CD14-positive monocyte (primary cell): Measurements from ENCODE around the gene HNF4A. TPM values are rescaled to one million over a fixed set of nuclear protein-coding genes. Genes with fewer than 3 reads are reported as not detected.
A peak's percentile ranks its signal among the peaks of the same experiment; 100 is the strongest.

ENCODE experiments used
- DNase-seq, 3 donors: peaks; one replicate each; pipeline ENCODE4 v3.0.0-alpha.2; 2011 to 2022
- H2AFZ ChIP-seq: 2 replicates; pipeline ENCODE4 v1.6.0; 2012; ENCODE audit warnings: mild to moderate bottlenecking, low read depth, low read length, inconsistent platforms; ENCODE audit not compliant: insufficient read depth, poor library complexity, severe bottlenecking
- H3K27ac ChIP-seq, 2 donors: 1 replicate in 1 of 2; 2 replicates in 1 of 2; pipeline ENCODE4 v1.5.1; 2012 to 2013; ENCODE audit warnings: low read length in 2 of 2, control low read depth in 1 of 2, inconsistent platforms in 1 of 2, low read depth in 1 of 2, mild to moderate bottlenecking in 1 of 2
- H3K27me3 ChIP-seq, 2 donors: one replicate each; pipeline versions ENCODE4 v1.6.0 to v1.6.1; 2011 to 2013; ENCODE audit warnings: low read length in 2 of 2; ENCODE audit not compliant: control insufficient read depth in 2 of 2, insufficient read depth in 2 of 2
- H3K36me3 ChIP-seq, 2 donors: replicated peaks in 1 of 2; 1 replicate in 1 of 2; 2 replicates in 1 of 2; pipeline versions ENCODE4 v1.5.1 to v1.6.1; 2012 to 2013; ENCODE audit warnings: low read length in 2 of 2, control low read depth in 1 of 2, inconsistent platforms in 1 of 2, mild to moderate bottlenecking in 1 of 2; ENCODE audit not compliant: insufficient read depth in 2 of 2, control insufficient read depth in 1 of 2
- H3K4me1 ChIP-seq, 2 donors: 1 replicate in 1 of 2; 2 replicates in 1 of 2; pipeline versions ENCODE4 v1.5.1 to v1.6.1; 2012 to 2013; ENCODE audit warnings: low read length in 2 of 2, control low read depth in 1 of 2, inconsistent platforms in 1 of 2, mild to moderate bottlenecking in 1 of 2, moderate library complexity in 1 of 2; ENCODE audit not compliant: insufficient read depth in 2 of 2, control insufficient read depth in 1 of 2
- H3K4me2 ChIP-seq: replicated peaks from 2 replicates; pipeline ENCODE3; 2012; ENCODE audit warnings: low read length, moderate library complexity, mild to moderate bottlenecking; ENCODE audit not compliant: poor library complexity, severe bottlenecking; ENCODE audit errors: extremely low read depth
- H3K4me3 ChIP-seq, 3 experiments: fragments of 200-600 bp in 1 of 3; sonication (generic) in 1 of 3; replicated peaks in 1 of 3; 1 replicate in 2 of 3; 2 replicates in 1 of 3; pipeline ENCODE4 v1.5.1; 2011 to 2013; ENCODE audit warnings: low read length in 3 of 3, mild to moderate bottlenecking in 3 of 3, control low read depth in 2 of 3, low read depth in 2 of 3, inconsistent platforms in 1 of 3, moderate library complexity in 1 of 3
- H3K79me2 ChIP-seq: 2 replicates; pipeline ENCODE4 v1.6.0; 2012; ENCODE audit warnings: mild to moderate bottlenecking, control low read depth, inconsistent platforms, low read length, moderate library complexity; ENCODE audit not compliant: insufficient read depth
- H3K9ac ChIP-seq: 2 replicates; pipeline ENCODE4 v1.6.0; 2017; ENCODE audit warnings: low read length, mild to moderate bottlenecking; ENCODE audit not compliant: insufficient read depth, poor library complexity, severe bottlenecking
- H3K9me3 ChIP-seq, 2 donors: replicated peaks in 1 of 2; 1 replicate in 1 of 2; 2 replicates in 1 of 2; pipeline versions ENCODE4 v1.5.1 to v1.6.1; 2012 to 2013; ENCODE audit warnings: low read length in 2 of 2, control low read depth in 1 of 2; ENCODE audit not compliant: control insufficient read depth in 1 of 2, insufficient read depth in 1 of 2
- H4K20me1 ChIP-seq: 2 replicates; pipeline ENCODE4 v1.6.0; 2012; ENCODE audit warnings: mild to moderate bottlenecking, low read length, control low read depth, moderate library complexity; ENCODE audit not compliant: insufficient read depth
- H3K27ac Mint-ChIP-seq, 7 donors: one replicate each; pipeline ENCODE4 v1.8.0; 2020; ENCODE audit warnings: mild to moderate bottlenecking in 7 of 7, mixed read lengths in 7 of 7, moderate library complexity in 6 of 7, inconsistent platforms in 2 of 7
- H3K27me3 Mint-ChIP-seq, 3 donors: one replicate each; pipeline ENCODE4 v1.8.0; 2021 to 2022; ENCODE audit warnings: low read depth in 3 of 3, mild to moderate bottlenecking in 3 of 3, mixed read lengths in 3 of 3, moderate library complexity in 3 of 3, inconsistent platforms in 1 of 3
- H3K36me3 Mint-ChIP-seq, 2 donors: one replicate each; pipeline ENCODE4 v1.8.0; 2020; ENCODE audit warnings: mixed read lengths in 2 of 2, inconsistent platforms in 1 of 2, mild to moderate bottlenecking in 1 of 2
- H3K4me1 Mint-ChIP-seq: one replicate; pipeline ENCODE4 v1.8.0; 2020; ENCODE audit warnings: mild to moderate bottlenecking, mixed read lengths
- H3K4me3 Mint-ChIP-seq, 2 donors: one replicate each; pipeline ENCODE4 v1.8.0; 2020; ENCODE audit warnings: mild to moderate bottlenecking in 2 of 2, mixed read lengths in 2 of 2, moderate library complexity in 1 of 2
- H3K9me3 Mint-ChIP-seq, 7 donors: one replicate each; pipeline ENCODE4 v1.8.0; 2020 to 2022; ENCODE audit warnings: mixed read lengths in 7 of 7, mild to moderate bottlenecking in 6 of 7, moderate library complexity in 6 of 7, inconsistent platforms in 2 of 7
- WGBS: methylation state at CpG from one replicate; pipeline ENCODE4 v1.1.5; 2013; ENCODE audit warnings: missing lambda C conversion rate; ENCODE audit not compliant: insufficient coverage; 5-methylcytosine and 5-hydroxymethylcytosine counted together
- intact Hi-C, 2 donors: fragments of 100-400 bp; cut with micrococcal nuclease; formaldehyde crosslinking; loops; one replicate each; pipeline versions ENCODE4 v1.15.0 to v1.15.1; 2023
- polyA plus RNA-seq, 3 donors: library from polyadenylated mRNA; depleted of rRNA in 1 of 3; unstranded in 2 of 3; stranded (reverse) in 1 of 3; fragments of 300-500 nt in 2 of 3; fragments of >200 nt in 1 of 3; fragmentation: Illumina TruSeq in 2 of 3; gene quantifications; 1 replicate in 2 of 3; 2 replicates in 1 of 3; pipeline ENCODE4 v1.2.3, GENCODE V29; 2012 to 2021
- TF ChIP-seq, protein P1 (sequence below): fragments of 200-600 bp; IDR thresholded peaks from one replicate; pipeline ENCODE4 v1.8.0; 2022; ENCODE audit warnings: antibody characterized with exemption, mild to moderate bottlenecking

HNF4A gene
- polyA plus RNA-seq, 3 donors, result not detected

DNA sequence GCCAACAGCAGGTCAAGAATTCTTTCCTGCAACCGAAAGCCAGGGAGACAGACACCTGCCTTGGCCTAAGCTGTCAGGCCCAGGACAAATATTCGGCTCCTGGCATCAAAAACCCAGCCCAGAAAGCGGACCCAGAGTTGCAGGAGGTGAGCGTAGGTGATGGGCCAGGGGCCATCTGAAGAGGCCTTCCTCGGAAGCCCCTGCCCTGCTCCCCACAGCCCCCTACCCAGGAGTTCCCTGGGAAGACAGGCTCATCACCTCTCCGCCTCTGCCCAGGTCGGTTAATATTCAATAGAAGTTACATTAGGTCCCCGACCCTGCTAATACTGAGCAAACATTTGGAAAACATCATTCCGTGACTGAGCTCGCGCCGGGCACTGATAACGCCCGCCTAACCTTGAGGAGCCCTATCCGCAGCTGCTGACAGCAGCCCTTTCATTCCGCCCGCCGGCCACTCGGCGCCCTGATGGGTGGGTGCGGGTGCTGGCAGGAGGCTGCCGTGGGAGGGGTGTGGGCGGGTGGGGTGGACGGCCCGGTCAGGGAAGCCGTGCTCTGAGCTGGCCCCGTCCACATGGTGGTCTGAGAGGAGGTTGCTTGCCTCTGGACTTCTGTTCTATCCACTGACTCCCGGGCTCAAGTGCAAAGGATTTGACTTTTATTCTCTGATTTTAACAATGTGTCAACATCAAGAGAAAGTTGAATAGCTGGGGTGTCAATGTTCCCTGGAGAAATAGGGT is 55.7 kb downstream of the HNF4A start:
- H3K36me3 Mint-ChIP-seq, result no peaks in the 10 kb centered on the region
- Histone ChIP-seq H2AFZ (no peak overlapping the region), H4K20me1 (no peaks in the 10 kb centered on the region), H3K79me2 (no peaks in the 10 kb centered on the region), H3K4me1 (no peaks in the 10 kb centered on the region), H3K4me2 (no peak overlapping the region), H3K36me3 (no peaks in the 10 kb centered on the region), H3K9me3 (no peaks in the 10 kb centered on the region), H3K4me3 (no peak overlapping the region), H3K9ac (no peak overlapping the region), H3K27ac (no peak overlapping the region), H3K27me3 (no peaks in the 10 kb centered on the region)
- intact Hi-C loops, result no loop called here
- H3K4me3 Mint-ChIP-seq, result no peak overlapping the region
- no peaks in the 10 kb centered on the region for H3K4me1 Mint-ChIP-seq
- no peak for DNase-seq
- peaks cover 8 to 13% (median 11%) of the 10 kb centered on the region in 3 donors for H3K27me3 Mint-ChIP-seq
- 95% methylated on average over 23 of the region's 28 CpGs for WGBS
- no peaks in the 10 kb centered on the region for H3K9me3 Mint-ChIP-seq
- TF ChIP-seq, protein P1, sequence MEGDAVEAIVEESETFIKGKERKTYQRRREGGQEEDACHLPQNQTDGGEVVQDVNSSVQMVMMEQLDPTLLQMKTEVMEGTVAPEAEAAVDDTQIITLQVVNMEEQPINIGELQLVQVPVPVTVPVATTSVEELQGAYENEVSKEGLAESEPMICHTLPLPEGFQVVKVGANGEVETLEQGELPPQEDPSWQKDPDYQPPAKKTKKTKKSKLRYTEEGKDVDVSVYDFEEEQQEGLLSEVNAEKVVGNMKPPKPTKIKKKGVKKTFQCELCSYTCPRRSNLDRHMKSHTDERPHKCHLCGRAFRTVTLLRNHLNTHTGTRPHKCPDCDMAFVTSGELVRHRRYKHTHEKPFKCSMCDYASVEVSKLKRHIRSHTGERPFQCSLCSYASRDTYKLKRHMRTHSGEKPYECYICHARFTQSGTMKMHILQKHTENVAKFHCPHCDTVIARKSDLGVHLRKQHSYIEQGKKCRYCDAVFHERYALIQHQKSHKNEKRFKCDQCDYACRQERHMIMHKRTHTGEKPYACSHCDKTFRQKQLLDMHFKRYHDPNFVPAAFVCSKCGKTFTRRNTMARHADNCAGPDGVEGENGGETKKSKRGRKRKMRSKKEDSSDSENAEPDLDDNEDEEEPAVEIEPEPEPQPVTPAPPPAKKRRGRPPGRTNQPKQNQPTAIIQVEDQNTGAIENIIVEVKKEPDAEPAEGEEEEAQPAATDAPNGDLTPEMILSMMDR, result no peak
- no peak overlapping the region for H3K27ac Mint-ChIP-seq

DNA sequence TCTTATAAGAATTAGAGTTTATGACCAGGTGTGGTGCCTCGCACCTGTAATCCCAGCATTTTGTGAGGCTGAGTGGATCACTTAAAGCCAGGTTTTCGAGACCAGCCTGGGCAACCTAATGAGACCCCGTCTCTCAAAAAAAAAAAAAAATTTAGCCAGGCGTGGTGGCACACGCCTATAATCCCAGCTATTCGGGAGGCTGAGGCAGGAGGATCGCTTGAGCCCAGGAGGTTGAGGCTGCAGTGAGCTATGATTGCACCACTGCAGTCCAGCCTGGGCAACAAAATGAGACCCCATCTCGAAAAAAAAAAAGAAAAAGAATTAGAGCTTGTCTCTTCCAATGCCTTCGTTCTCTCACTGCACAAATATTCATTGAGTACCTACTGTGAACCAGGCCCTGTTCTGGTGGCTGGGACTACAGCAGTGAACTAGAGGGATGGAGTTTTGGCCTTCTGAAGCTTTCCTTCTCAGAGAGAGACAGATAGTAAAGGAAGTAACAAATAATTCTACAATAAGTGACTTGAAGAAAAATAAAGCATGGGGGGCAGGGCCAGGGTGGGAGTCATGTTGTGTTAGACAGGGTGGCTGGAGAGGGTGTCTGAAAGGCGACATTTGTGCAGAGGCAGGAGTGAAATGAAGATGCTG is 56.4 kb downstream of the HNF4A start:
- 88% methylated on average over 8 of the region's 10 CpGs for WGBS

More for the DNA sequence above, 56.4 kb downstream of the HNF4A start:
- Histone ChIP-seq H3K27me3 (no peaks in the 10 kb centered on the region), H3K79me2 (no peaks in the 10 kb centered on the region), H3K27ac (no peak overlapping the region), H4K20me1 (no peaks in the 10 kb centered on the region), H3K4me1 (no peaks in the 10 kb centered on the region), H3K4me3 (no peak overlapping the region), H3K9ac (no peak overlapping the region), H3K36me3 (no peaks in the 10 kb centered on the region), H2AFZ (no peak overlapping the region), H3K9me3 (no peaks in the 10 kb centered on the region), H3K4me2 (no peak overlapping the region)
- TF ChIP-seq, protein P1, result no peak
- no peak for DNase-seq
- no peaks in the 10 kb centered on the region for H3K4me1 Mint-ChIP-seq
- H3K36me3 Mint-ChIP-seq, result no peaks in the 10 kb centered on the region
- H3K27ac Mint-ChIP-seq, result peak overlapping the region in 1 of 7 donors; percentile 20
- no peaks in the 10 kb centered on the region for H3K9me3 Mint-ChIP-seq
- H3K4me3 Mint-ChIP-seq, result no peak overlapping the region
- peaks cover 11 to 13% (median 12%) of the 10 kb centered on the region in 3 donors for H3K27me3 Mint-ChIP-seq
- intact Hi-C loops, result no loop called here
